Ovary (tissue), 9 donors: ENCODE data around the gene SHROOM3. TPM values are rescaled to one million over a fixed set of nuclear protein-coding genes. Genes with fewer than 3 reads are reported as not detected.

ENCODE experiments used
- DNase-seq, 5 donors: peaks; one replicate each; pipeline ENCODE4 v3.0.0-alpha.2; 2019 to 2020
- H3K27ac ChIP-seq, 2 donors: fragments of 200-600 bp; one replicate each; pipeline versions ENCODE4 v1.5.1 to v1.8.0; 2019 to 2022
- H3K27me3 ChIP-seq: fragments of 200-600 bp; one replicate; pipeline ENCODE4 v1.8.0; 2022
- H3K36me3 ChIP-seq: fragments of 200-600 bp; sonication (generic); one replicate; pipeline ENCODE4 v1.5.1; 2019
- H3K4me1 ChIP-seq: one replicate; pipeline ENCODE4 v1.8.1; 2013; ENCODE audit warnings: mild to moderate bottlenecking, moderate library complexity; ENCODE audit not compliant: insufficient read depth
- H3K4me3 ChIP-seq: fragments of 200-600 bp; sonication (generic); one replicate; pipeline ENCODE4 v1.5.1; 2017
- H3K9me3 ChIP-seq, 2 donors: fragments of 200-600 bp in 1 of 2; sonication (generic) in 1 of 2; one replicate each; pipeline versions ENCODE4 v1.5.1 to v1.8.1; 2013 to 2019; ENCODE audit warnings: mild to moderate bottlenecking in 1 of 2, moderate library complexity in 1 of 2
- EP300 ChIP-seq: sonication (generic); formaldehyde crosslinking; IDR thresholded peaks from one replicate; pipeline ENCODE4 v1.6.1; 2017; ENCODE audit warnings: antibody characterized with exemption
- POLR2A ChIP-seq: fragments of 450-650 bp; IDR thresholded peaks from one replicate; pipeline ENCODE4 v1.6.1; 2017; ENCODE audit warnings: antibody characterized with exemption, mild to moderate bottlenecking, moderate library complexity
- WGBS, 3 donors: extraction: QIAGEN DNeasy Blood & Tissue Kit in 1 of 3; methylation state at CpG; one replicate each; pipeline versions ENCODE4 v1.1.5 to v1.1.7; 2013 to 2017; 5-methylcytosine and 5-hydroxymethylcytosine counted together
- intact Hi-C, 4 donors: fragments of 100-400 bp; cut with DNase I; formaldehyde crosslinking; loops; one replicate each; pipeline versions ENCODE4 v1.11.0 to v1.15.1; 2022 to 2023
- polyA plus RNA-seq, 2 donors: library from polyadenylated mRNA; stranded (reverse); fragments of 200-250 nt in 1 of 2; fragments of 350-450 nt in 1 of 2; fragmentation: Illumina TruSeq in 1 of 2; extraction: RNeasy Lipid Tissue Mini Kit (QIAGEN cat#74804) in 1 of 2; gene quantifications; one replicate each; pipeline ENCODE4 v1.2.3, GENCODE V29; 2013 to 2014
- total RNA-seq, 7 donors: library from RNA; depleted of rRNA in 2 of 7; stranded (reverse); fragments of >200 nt in 2 of 7; fragmentation: NEBNext Ultra II Directional in 3 of 7; extraction: Animal tissue kit (Norgen Biotek cat#: 25700) in 3 of 7; gene quantifications; one replicate each; pipeline versions ENCODE4 v1.1.0 to v1.2.4, GENCODE V29; 2016 to 2023
- TF ChIP-seq, protein P1 (sequence below), 3 donors: fragments of 450-650 bp in 2 of 3; fragments of 200-600 bp in 1 of 3; IDR thresholded peaks; one replicate each; pipeline versions ENCODE4 v1.5.1 to v1.8.0; 2016 to 2022; ENCODE audit warnings: antibody characterized with exemption in 3 of 3, mild to moderate bottlenecking in 1 of 3
- donor health status: DM: no; HTN: no; CAD: no; lungs with moderate emphysema.
- donor health status: DM: no; HTN: no; CAD: no.
- donor health status: Bipolar disorder and iron deficiency.
- donor health status: DM: yes; HTN: yes; CAD: no.
- donor health status: DM: no; HTN: no; CAD: no.
- donor health status: DM: yes; HTN: yes; CAD: no.

Gene SHROOM3
- total and polyA plus RNA-seq, 9 donors = 0.80 to 70.1 (median 3.8) TPM

DNA sequence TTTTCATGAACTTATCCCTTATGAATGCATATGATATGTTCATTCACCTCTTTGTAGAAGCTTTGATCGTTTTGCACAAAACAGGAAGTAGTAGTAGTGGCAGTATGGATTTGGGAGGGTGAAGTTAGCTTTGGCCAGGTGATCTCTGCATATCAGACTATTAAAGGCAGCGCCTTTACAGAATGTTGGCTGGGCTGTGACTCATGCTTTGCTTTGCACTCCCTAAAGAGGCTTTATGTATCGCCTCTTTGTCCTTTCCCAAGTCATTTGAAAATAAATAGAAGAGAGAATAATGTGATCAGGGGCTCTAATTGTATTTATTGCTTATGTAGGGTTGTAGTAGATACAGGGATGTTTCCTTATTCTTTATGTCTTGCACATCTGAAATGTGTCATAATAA, 50.4 kb downstream of the SHROOM3 start:
- Histone ChIP-seq H3K9me3 (no peaks in the 10 kb centered on the region), H3K36me3 (no peaks in the 10 kb centered on the region), H3K4me3 (no peak overlapping the region), H3K27ac (no peak overlapping the region), H3K27me3 (no peaks in the 10 kb centered on the region), H3K4me1 (no peaks in the 10 kb centered on the region)
- 24 to 43% (median 25%) methylated on average over 3 of the region's 3 CpGs for WGBS, 3 donors
- intact Hi-C loops = no loop called here
- TF ChIP-seq POLR2A (no peak), EP300 (no peak)
- TF ChIP-seq, protein P1, sequence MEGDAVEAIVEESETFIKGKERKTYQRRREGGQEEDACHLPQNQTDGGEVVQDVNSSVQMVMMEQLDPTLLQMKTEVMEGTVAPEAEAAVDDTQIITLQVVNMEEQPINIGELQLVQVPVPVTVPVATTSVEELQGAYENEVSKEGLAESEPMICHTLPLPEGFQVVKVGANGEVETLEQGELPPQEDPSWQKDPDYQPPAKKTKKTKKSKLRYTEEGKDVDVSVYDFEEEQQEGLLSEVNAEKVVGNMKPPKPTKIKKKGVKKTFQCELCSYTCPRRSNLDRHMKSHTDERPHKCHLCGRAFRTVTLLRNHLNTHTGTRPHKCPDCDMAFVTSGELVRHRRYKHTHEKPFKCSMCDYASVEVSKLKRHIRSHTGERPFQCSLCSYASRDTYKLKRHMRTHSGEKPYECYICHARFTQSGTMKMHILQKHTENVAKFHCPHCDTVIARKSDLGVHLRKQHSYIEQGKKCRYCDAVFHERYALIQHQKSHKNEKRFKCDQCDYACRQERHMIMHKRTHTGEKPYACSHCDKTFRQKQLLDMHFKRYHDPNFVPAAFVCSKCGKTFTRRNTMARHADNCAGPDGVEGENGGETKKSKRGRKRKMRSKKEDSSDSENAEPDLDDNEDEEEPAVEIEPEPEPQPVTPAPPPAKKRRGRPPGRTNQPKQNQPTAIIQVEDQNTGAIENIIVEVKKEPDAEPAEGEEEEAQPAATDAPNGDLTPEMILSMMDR (IDR thresholded peaks at IDR 0.05) = no peak
- no peak for DNase-seq

DNA sequence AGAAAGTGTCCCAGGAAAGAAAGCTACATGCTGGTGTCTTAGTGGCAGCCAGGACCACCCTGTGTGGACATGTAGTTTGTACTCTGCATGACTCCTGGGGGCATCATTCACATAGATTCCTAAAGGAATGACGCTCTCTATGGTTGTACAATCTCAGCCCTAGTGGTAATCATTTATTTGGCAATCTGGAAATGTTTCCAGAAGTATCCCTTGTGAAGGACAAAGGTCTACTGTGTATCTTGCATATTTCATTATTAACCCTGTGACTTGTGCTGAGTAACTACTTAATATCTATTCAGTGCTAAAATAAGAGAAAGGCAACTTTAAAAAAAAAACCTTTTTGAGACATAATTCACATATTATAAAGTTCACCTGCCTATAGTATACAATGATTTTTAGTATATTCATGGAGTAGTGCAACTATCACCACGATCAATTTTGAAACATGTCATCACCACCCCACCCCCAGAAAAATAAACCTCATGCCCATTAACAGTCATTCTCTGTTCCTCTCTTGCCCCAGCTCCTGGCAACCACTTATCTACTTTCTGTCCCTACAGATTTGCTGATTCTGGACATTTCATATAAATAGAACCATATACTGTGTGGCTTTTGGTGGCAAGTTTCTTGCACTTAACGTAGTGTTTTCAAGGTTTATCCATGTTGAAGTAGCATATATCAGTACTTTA, 51.7 kb downstream of the SHROOM3 start:
- H3K36me3 ChIP-seq = no peaks in the 10 kb centered on the region
- TF ChIP-seq, protein P1 (IDR thresholded peaks at IDR 0.05) = no peak
- TF ChIP-seq EP300 = no peak
- no peak for TF ChIP-seq POLR2A
- 79 to 87% (median 82%) methylated on average over 3 of the region's 3 CpGs for WGBS, 3 donors
- H3K9me3 ChIP-seq = no peaks in the 10 kb centered on the region
- no peak overlapping the region for H3K27ac ChIP-seq
- H3K4me3 ChIP-seq = no peak overlapping the region
- no peaks in the 10 kb centered on the region for H3K27me3 ChIP-seq
- H3K4me1 ChIP-seq = no peaks in the 10 kb centered on the region
- intact Hi-C loops = no loop called here
- DNase-seq = no peak

DNA sequence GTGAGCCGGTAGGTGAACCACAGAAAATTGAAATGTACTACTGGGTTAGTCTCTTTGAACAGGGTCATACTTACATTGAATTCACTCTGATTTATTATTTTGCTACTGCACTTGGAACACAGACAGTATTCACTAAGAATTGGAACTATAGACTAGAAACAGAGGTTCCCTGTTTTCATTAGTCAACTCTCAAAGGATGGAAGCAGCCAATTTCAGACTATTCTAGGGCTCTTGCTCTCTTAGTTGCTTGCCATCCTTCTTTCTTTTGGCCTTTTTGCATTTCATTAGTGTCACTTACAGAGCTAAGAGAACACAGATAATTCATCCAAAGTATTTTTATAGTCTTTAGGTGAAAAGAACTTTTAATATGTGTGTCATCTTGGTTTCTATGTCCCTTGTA, 52.6 kb downstream of the SHROOM3 start:
- Histone ChIP-seq H3K27ac (no peak overlapping the region), H3K9me3 (no peaks in the 10 kb centered on the region), H3K4me3 (no peak overlapping the region), H3K27me3 (no peaks in the 10 kb centered on the region), H3K36me3 (no peaks in the 10 kb centered on the region), H3K4me1 (no peaks in the 10 kb centered on the region)
- intact Hi-C loops = no loop called here
- 93 to 98% (median 97%) methylated on average over 1 of the region's 1 CpG for WGBS, 3 donors
- no peak for DNase-seq
- TF ChIP-seq EP300 = no peak
- TF ChIP-seq, protein P1 (IDR thresholded peaks at IDR 0.05) = no peak
- TF ChIP-seq POLR2A = no peak

DNA sequence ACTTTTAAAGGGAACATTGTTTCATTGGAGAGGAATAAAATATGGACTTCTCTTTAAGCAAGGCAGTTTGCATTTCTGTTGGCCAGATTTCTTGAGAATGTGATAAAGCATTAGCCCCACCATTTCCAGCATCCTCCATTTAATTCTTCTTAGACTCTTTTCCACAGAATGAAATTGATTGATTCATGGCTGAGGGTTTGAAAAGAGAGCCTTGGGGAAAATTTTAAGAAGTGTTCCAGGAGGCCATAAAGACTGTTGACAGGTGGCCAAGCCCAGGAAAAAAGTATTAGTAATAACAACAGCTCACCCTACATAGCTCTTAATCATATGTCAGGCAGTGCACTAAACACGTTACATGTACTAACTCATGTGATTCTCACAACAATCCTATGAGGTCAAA, 53.4 kb downstream of the SHROOM3 start:
- Histone ChIP-seq H3K9me3 (no peaks in the 10 kb centered on the region), H3K36me3 (no peaks in the 10 kb centered on the region), H3K27ac (no peak overlapping the region), H3K4me3 (no peak overlapping the region), H3K27me3 (no peaks in the 10 kb centered on the region), H3K4me1 (no peaks in the 10 kb centered on the region)
- WGBS, 3 donors = 63 to 78% (median 69%) methylated on average over 1 of the region's 1 CpG
- TF ChIP-seq EP300 (no peak), POLR2A (no peak)
- TF ChIP-seq, protein P1 (IDR thresholded peaks at IDR 0.05) = no peak
- no peak for DNase-seq
- intact Hi-C loops = no loop called here
